ENCODE data around the gene GXYLT1.

- TF ChIP-seq EP300 (IDR thresholded peaks at IDR 0.05; ENCODE audit: borderline replicate concordance in 1 of 2, low read depth in 1 of 2, low read length in 1 of 2) (no peak), CTCF (IDR thresholded peaks at IDR 0.05) (no peak), RFX5 (IDR thresholded peaks at IDR 0.05; ENCODE audit: low read length) (no peak), PBX3 (IDR thresholded peaks at IDR 0.05) (no peak), POLR2AphosphoS5 (IDR thresholded peaks at IDR 0.05; ENCODE audit: low read depth, low read length) (no peak)
Measured at GRCh38 chr12:42141981-42142606, 2.6 kb downstream of the GXYLT1 start.
